Astrocyte of the cerebellum (primary cell): ENCODE results near the gene GDNF.

Source experiments
- DNase-seq: peaks from one replicate; pipeline ENCODE4 v3.0.0-alpha.2; 2011; ENCODE audit warnings: low read depth
- H3K4me3 ChIP-seq: 2 replicates; pipeline ENCODE4 v1.5.1; 2011; ENCODE audit warnings: mild to moderate bottlenecking, low read depth, low read length, moderate library complexity
- CTCF ChIP-seq: IDR thresholded peaks from 2 replicates; pipeline ENCODE4 v1.5.1; 2012; ENCODE audit warnings: low read length, low read depth, moderate library complexity, mild to moderate bottlenecking; ENCODE audit errors: missing control alignments
- in situ Hi-C: cut with HindIII; loops from 2 replicates; pipeline ENCODE4 v1.10.0; 2017; ENCODE audit warnings: low sequenced_read_pairs

The GDNF gene

GRCh38 chr5:37812365-37812764 lies 27.5 kb downstream of the GDNF start:
- in situ Hi-C loops = no loop called here
- no peak overlapping the region for H3K4me3 ChIP-seq
- no peak for TF ChIP-seq CTCF
- DNase-seq = no peak

GRCh38 chr5:37811866-37812265 lies 28.0 kb downstream of the GDNF start:
- in situ Hi-C loops = no loop called here
- no peak for TF ChIP-seq CTCF
- H3K4me3 ChIP-seq = no peak overlapping the region
- no peak for DNase-seq

GRCh38 chr5:37810311-37810710 lies 29.5 kb downstream of the GDNF start:
- in situ Hi-C loops = no loop called here
- DNase-seq = no peak
- H3K4me3 ChIP-seq = no peak overlapping the region
- TF ChIP-seq CTCF = no peak

GRCh38 chr5:37808945-37809344 lies 30.9 kb downstream of the GDNF start:
- H3K4me3 ChIP-seq = no peak overlapping the region
- in situ Hi-C loops = no loop called here
- no peak for DNase-seq
- no peak for TF ChIP-seq CTCF

GRCh38 chr5:37807621-37808301 lies 32.1 kb downstream of the GDNF start:
- no peak for DNase-seq
- H3K4me3 ChIP-seq = no peak overlapping the region
- no peak for TF ChIP-seq CTCF
- in situ Hi-C loops = no loop called here

- H3K4me3 ChIP-seq = no peak overlapping the region
- no peak for TF ChIP-seq CTCF
- in situ Hi-C loops = no loop called here
- no peak for DNase-seq
Observed at GRCh38 chr5:37807015-37807414, 32.8 kb downstream of the GDNF start.
